HFF-Myc (cell line): ENCODE results near the gene HSD11B1L.
"Not testable (repeated sequence)": the region's sequence is repeated elsewhere in the genome, so short reads cannot be mapped to it uniquely, and the experiment has no call there.

ENCODE experiments used
- DNase-seq: peaks from one replicate; pipeline ENCODE4 v3.0.0-alpha.2; 2011; ENCODE audit warnings: low read depth; ENCODE audit errors: extremely low read depth
- H3K4me3 ChIP-seq: replicated peaks from 2 replicates; pipeline ENCODE4 v1.5.1; 2011; ENCODE audit warnings: low read depth, mild to moderate bottlenecking, control low read depth, low read length
- TF ChIP-seq, protein P1 (sequence below): IDR thresholded peaks from 2 replicates; pipeline ENCODE4 v1.5.1; 2012; ENCODE audit warnings: mild to moderate bottlenecking, low read depth, low read length, control low read depth; ENCODE audit errors: missing control alignments

Gene HSD11B1L

DNA sequence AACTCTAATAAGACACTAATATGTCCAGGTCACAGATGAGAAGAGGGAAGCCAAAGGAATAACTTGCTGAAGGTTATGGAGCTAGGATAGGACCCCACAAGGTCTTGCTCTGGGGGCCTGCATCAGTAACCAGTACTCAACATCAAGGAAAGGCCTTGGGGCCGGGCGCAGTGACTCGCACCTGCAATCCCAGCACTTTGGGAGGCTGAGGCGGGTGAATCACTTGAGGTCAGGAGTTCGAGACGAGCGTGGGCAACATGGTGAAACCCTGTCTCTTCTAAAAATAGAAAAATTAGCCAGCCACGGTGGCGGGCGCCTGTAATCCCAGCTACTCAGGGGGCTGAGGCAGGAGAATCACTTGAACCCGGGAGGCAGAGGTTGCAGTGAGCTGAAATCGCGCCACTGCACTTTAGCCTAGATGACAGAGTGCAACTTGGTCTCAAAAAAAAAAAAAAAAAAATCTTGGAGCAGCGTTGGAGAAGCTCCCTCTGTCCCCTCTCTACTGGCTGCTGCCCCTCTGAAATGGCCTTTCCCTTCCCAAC lies 37.3 kb downstream of the HSD11B1L start:
- TF ChIP-seq, protein P1, sequence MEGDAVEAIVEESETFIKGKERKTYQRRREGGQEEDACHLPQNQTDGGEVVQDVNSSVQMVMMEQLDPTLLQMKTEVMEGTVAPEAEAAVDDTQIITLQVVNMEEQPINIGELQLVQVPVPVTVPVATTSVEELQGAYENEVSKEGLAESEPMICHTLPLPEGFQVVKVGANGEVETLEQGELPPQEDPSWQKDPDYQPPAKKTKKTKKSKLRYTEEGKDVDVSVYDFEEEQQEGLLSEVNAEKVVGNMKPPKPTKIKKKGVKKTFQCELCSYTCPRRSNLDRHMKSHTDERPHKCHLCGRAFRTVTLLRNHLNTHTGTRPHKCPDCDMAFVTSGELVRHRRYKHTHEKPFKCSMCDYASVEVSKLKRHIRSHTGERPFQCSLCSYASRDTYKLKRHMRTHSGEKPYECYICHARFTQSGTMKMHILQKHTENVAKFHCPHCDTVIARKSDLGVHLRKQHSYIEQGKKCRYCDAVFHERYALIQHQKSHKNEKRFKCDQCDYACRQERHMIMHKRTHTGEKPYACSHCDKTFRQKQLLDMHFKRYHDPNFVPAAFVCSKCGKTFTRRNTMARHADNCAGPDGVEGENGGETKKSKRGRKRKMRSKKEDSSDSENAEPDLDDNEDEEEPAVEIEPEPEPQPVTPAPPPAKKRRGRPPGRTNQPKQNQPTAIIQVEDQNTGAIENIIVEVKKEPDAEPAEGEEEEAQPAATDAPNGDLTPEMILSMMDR = no peak
- DNase-seq = no peak
- peak overlapping the region; percentile 99 for H3K4me3 ChIP-seq

DNA sequence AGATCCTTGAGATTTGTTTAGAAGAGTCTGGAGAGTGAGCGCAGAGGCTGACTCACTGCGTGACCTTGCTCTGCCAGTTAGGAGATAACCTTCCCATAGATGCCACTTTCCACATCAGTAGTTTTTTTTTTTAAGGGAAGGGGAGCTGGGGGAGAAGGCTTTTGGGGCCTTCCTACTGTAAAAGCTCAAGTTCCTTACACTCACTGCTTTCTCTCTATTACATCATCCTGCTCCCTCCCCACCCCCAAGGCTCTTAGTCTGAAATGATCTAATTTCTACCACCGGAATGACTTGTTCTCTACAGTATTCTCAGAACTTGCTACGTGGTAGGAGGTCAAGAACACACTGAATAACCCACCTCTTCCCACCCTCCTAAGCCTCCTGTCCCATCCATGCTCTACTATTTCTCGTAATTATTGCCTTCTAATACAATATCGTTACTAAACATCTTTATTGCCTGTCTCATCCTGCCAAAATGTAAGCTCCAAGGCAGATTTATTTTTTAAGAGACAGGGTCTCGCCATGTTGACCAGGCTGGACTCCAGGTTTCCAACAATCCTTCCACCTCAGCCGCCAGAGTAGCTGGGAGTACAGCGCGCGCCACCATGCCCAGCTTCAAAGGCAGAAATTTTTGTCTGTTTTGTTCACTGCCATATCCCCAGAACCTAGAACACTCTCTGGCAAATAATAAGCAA lies 37.9 kb downstream of the HSD11B1L start:
- TF ChIP-seq, protein P1 = no peak
- H3K4me3 ChIP-seq = peak overlapping the region; percentile 99
- DNase-seq = no peak

DNA sequence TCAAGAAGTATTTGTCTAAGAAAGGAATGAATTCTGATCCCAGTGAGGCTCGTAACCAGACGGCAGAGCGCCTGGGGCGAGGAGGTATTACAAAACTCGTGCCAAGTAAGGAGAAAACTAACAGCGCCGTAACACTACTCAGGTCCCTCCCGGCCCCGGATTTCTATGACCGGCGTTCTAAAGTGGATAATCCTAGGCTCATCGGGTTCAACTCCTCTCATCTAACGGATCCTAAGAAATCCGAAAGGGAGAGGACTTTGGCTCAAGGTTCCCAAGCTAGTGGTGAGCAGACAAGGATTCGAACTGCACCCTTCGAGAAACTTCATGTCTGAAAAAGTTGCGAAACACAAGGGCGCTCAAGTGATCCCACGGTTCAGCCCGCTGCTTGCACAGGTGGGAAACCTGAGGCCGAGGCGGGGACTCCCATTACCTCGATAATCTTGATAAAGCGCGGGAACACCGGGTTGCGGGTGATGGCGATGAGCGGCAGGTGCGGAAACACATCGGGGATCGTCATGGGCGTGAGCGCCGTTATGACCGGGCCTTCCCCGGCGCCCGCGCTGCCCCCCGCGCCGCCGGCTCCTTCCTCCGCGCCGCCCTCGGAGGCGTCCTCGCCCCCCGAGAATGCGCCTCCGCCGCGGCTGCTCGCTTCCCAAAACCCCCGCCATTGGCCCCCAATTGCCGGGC lies 38.6 kb downstream of the HSD11B1L start:
- peak overlapping the region; percentile 99 for H3K4me3 ChIP-seq
- DNase-seq = no peak
- TF ChIP-seq, protein P1 = no peak

DNA sequence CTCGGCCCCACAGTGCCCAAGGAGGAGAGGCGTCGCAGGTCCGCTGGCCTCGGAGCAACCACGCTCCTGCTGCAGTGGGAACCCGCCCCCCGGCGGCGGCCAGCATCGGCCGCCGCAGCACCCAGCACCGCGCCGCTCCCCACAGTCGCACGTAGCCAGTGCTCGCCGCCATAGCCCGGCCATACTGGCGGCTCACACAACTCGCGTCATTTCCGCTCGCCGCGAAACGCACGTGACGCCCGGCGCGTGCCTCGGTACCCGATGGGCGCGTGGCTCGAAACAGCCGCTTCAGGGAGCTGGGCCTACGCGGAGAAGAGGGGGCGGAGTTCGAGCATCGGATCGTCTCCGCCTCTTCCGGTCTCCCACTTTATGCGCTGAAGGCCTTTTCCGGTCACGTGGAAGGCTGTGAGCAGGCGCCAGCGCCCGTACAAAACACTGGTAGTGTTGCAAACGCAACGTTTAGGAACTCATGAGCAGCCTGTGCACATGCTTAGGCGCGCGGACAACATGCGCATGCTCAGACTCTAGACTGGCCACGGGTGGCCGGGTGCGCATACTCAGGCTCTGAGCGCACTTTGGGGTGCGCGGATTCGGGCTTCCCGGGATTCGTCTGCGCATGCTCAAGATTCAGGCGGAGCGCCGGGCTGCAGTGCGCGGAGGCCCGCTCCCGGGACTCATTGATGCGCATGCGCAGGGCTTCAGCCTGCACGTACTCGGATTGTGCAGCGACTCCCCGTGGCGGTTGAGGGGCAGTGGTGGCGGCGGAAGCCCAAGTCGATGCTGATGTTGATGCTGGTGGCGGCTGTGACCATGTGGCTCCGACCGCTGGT lies 39.3 kb downstream of the HSD11B1L start, which contains the start of the genes CATSPERD and LONP1:
TSS of gene CATSPERD (plus strand) at position 677 of the 830 bp plus-strand sequence. CDS start at position 778, 101 bp downstream.
TSS of gene LONP1 (minus strand) at position 186 of the 830 bp plus-strand sequence. CDS start at position 172, 14 bp downstream.
- DNase-seq = peak; percentile 97
- TF ChIP-seq, protein P1 = peak; percentile 89
- H3K4me3 ChIP-seq = peak within 1 kb of the TSS; percentile 99

DNA sequence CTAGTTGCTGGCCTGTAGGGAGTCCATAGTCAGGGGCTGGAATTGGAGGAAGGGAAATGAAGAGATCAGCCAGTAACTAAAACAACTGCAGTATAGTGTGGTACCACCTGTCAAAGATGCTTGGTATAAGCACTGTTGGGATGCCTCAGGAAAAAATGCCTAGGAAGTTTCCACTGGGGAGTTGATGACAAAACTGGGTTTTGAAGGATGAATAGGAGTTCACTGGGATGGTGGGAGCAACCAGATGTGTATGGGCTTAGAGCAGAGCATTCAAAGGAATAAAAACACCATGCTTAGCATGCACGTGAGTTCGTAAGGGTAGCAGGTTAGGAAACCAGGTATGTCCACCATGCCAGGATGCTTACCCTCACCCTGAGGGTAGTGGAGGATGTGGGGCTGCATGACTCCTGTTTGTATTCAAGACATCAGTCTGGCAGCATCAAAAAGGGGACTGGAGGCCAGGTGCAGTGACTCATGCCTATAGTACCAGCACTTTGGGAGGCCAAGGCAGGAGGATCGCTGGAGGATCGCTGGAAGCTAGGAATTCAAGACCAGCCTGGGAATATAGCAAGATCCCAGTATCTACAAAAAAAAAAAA lies 46.7 kb downstream of the HSD11B1L start:
- no peak overlapping the region for H3K4me3 ChIP-seq
- no peak for DNase-seq
- TF ChIP-seq, protein P1 = no peak

DNA sequence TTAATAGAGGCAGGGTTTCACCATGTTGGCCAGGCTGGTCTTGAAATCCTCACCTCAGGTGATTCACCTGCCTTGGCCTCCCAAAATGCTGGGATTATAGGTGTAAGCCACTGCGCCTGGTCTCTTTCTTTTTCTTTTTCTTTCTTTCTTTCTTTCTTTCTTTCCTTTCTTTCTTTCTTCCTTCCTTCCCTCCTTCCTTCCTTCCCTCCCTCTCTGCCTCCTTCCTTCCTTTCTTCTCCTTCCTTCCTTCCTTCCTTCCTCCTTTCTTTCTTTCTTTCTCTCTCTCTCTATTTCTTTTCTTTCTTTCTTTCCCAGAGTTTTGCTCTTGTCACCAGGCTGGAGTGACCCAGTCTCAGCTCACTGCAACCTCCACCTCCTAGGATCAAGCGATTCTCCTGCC lies 52.3 kb downstream of the HSD11B1L start:
- not testable (repeated sequence) for H3K4me3 ChIP-seq

More for the DNA sequence above, 52.3 kb downstream of the HSD11B1L start:
- not testable (repeated sequence) for DNase-seq
